Osteocyte (in vitro differentiated cells): ENCODE data around the gene DCAF12L2. TPM values are rescaled to one million over a fixed set of nuclear protein-coding genes. Genes with fewer than 3 reads are reported as not detected.

ENCODE experiments used
- DNase-seq: peaks from one replicate; pipeline ENCODE4 v3.0.0; 2021; ENCODE audit warnings: mixed read lengths; ENCODE audit not compliant: unreplicated experiment; ENCODE audit errors: extremely low spot score
- H3K27ac Mint-ChIP-seq: one replicate; pipeline ENCODE4 v1.8.0; 2021; ENCODE audit warnings: mild to moderate bottlenecking, mixed read lengths; ENCODE audit not compliant: unreplicated experiment
- H3K27me3 Mint-ChIP-seq: one replicate; pipeline ENCODE4 v1.8.0; 2021; ENCODE audit warnings: mixed read lengths; ENCODE audit not compliant: unreplicated experiment
- H3K36me3 Mint-ChIP-seq: one replicate; pipeline ENCODE4 v1.8.0; 2021; ENCODE audit warnings: mixed read lengths; ENCODE audit not compliant: unreplicated experiment
- H3K4me1 Mint-ChIP-seq: one replicate; pipeline ENCODE4 v1.8.0; 2021; ENCODE audit warnings: mixed read lengths; ENCODE audit not compliant: unreplicated experiment
- H3K4me3 Mint-ChIP-seq: one replicate; pipeline ENCODE4 v1.8.0; 2021; ENCODE audit warnings: mild to moderate bottlenecking, moderate library complexity, mixed read lengths; ENCODE audit not compliant: unreplicated experiment
- H3K9me3 Mint-ChIP-seq: one replicate; pipeline ENCODE4 v1.8.0; 2021; ENCODE audit warnings: mixed read lengths; ENCODE audit not compliant: unreplicated experiment
- total RNA-seq: library from RNA; stranded (reverse); gene quantifications from 2 replicates; pipeline ENCODE4 v1.2.1, GENCODE V29; 2021
- TF ChIP-seq, protein P1 (sequence below): fragments of 200-600 bp; sonication (generic); IDR thresholded peaks from 2 replicates; pipeline ENCODE4 v1.5.0; 2021; ENCODE audit warnings: antibody characterized with exemption, mild to moderate bottlenecking, moderate library complexity

The DCAF12L2 gene
- total RNA-seq, 1 donor from 2014 or later: not detected

DNA sequence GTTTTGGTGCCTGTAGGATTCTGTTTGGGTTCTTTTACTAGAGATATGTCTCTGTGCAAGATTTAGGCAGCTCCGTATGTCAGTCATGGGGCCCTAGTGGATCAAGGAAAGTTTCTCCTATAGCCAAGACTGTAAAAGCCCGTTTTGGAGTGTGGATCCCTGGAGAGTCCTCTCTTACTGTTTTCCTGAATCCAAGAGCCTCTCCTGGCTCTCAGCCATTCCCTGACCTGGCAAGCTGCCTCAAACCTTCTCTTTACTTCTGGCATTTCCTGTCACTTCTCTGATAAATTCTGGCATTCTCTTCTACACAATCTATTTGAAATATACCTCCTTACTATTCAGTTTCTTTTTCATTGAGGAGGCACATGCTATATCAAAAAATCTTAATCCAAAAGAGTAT lies 41.4 kb downstream of the DCAF12L2 start:
- H3K27me3 Mint-ChIP-seq: no peaks in the 10 kb centered on the region
- H3K36me3 Mint-ChIP-seq: no peaks in the 10 kb centered on the region
- H3K9me3 Mint-ChIP-seq: peaks cover 35% of the 10 kb centered on the region
- TF ChIP-seq, protein P1, sequence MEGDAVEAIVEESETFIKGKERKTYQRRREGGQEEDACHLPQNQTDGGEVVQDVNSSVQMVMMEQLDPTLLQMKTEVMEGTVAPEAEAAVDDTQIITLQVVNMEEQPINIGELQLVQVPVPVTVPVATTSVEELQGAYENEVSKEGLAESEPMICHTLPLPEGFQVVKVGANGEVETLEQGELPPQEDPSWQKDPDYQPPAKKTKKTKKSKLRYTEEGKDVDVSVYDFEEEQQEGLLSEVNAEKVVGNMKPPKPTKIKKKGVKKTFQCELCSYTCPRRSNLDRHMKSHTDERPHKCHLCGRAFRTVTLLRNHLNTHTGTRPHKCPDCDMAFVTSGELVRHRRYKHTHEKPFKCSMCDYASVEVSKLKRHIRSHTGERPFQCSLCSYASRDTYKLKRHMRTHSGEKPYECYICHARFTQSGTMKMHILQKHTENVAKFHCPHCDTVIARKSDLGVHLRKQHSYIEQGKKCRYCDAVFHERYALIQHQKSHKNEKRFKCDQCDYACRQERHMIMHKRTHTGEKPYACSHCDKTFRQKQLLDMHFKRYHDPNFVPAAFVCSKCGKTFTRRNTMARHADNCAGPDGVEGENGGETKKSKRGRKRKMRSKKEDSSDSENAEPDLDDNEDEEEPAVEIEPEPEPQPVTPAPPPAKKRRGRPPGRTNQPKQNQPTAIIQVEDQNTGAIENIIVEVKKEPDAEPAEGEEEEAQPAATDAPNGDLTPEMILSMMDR: no peak
- no peak for DNase-seq
- no peaks in the 10 kb centered on the region for H3K4me1 Mint-ChIP-seq
- no peak overlapping the region for H3K4me3 Mint-ChIP-seq
- H3K27ac Mint-ChIP-seq: no peak overlapping the region
